Fibroblast of villous mesenchyme (primary cell): ENCODE results near the gene KCTD18. TPM values are rescaled to one million over a fixed set of nuclear protein-coding genes. Genes with fewer than 3 reads are reported as not detected.

ENCODE experiments used
- DNase-seq: peaks from one replicate; pipeline ENCODE4 v3.0.0-alpha.2; 2010; ENCODE audit warnings: low read depth
- H3K4me3 ChIP-seq: 2 replicates; pipeline ENCODE4 v1.5.1; 2011; ENCODE audit warnings: low read depth, mild to moderate bottlenecking, low read length
- CTCF ChIP-seq: IDR thresholded peaks from 2 replicates; pipeline ENCODE4 v1.5.1; 2012; ENCODE audit warnings: low read depth, mild to moderate bottlenecking, low read length; ENCODE audit not compliant: insufficient read depth
- total RNA-seq: library from RNA; depleted of rRNA; stranded (reverse); fragments of >200 nt; gene quantifications from 2 replicates; pipeline ENCODE4 v1.2.3, GENCODE V29; 2012

KCTD18 gene
- total RNA-seq, 1 donor = 16.4 TPM

- TF ChIP-seq CTCF = no peak
- DNase-seq = no peak
- no peak overlapping the region for H3K4me3 ChIP-seq
Measured at GRCh38 chr2:200445284-200445683, 64.6 kb downstream of the KCTD18 start.

- no peak overlapping the region for H3K4me3 ChIP-seq
- no peak for TF ChIP-seq CTCF
- DNase-seq = no peak
Measured at GRCh38 chr2:200444530-200444929, 65.3 kb downstream of the KCTD18 start.

GRCh38 chr2:200443916-200444315, 66.0 kb downstream of the KCTD18 start:
- no peak for DNase-seq
- H3K4me3 ChIP-seq = no peak overlapping the region
- TF ChIP-seq CTCF = no peak

- no peak for DNase-seq
- H3K4me3 ChIP-seq = no peak overlapping the region
- TF ChIP-seq CTCF = no peak
Measured at GRCh38 chr2:200443376-200443775, 66.5 kb downstream of the KCTD18 start.

- DNase-seq = peak; percentile 77
Measured at GRCh38 chr2:200442471-200442870, 67.4 kb downstream of the KCTD18 start.

GRCh38 chr2:200439981-200440380, 69.9 kb downstream of the KCTD18 start:
- H3K4me3 ChIP-seq = no peak overlapping the region
- no peak for DNase-seq
- no peak for TF ChIP-seq CTCF

More at GRCh38 chr2:200442471-200442870, 67.4 kb downstream of the KCTD18 start:
- no peak for TF ChIP-seq CTCF
- H3K4me3 ChIP-seq = no peak overlapping the region

Other genes with a start within 250 kb of the KCTD18 start
- gene SPATS2L, start 203.4 kb downstream of the KCTD18 start, total RNA-seq = 60.6 and 65.6 TPM in 2 replicates
- 5.8 and 12.1 TPM in 2 replicates for gene SGO2, start 16.1 kb upstream of the KCTD18 start, total RNA-seq
- 17.7 and 57.4 TPM in 2 replicates for gene AOX1, start 75.9 kb upstream of the KCTD18 start, total RNA-seq